ENCODE results near the gene INPP5J. TPM values are rescaled to one million over a fixed set of nuclear protein-coding genes. Genes with fewer than 3 reads are reported as not detected.

The INPP5J gene
- total and polyA plus RNA-seq, 2 of the 13 experiments (the other 11 are each of a cell fraction or from before 2014, with no cell fraction given), result 0.24 to 1.1 TPM

- TF ChIP-seq USF2 (IDR thresholded peaks at IDR 0.05; ENCODE audit: low read depth, low read length), result no peak
- TF ChIP-seq USF2 (CRISPR knock-in tag; IDR thresholded peaks at IDR 0.05; ENCODE audit: borderline replicate concordance), result no peak
- peak; percentile 76; the same call in 1 of the 2 replicates for TF ChIP-seq ZNF292 (CRISPR knock-in tag; IDR thresholded peaks at IDR 0.05; ENCODE audit: borderline replicate concordance, low read depth)
- peak; percentile 54 for TF ChIP-seq UBTF (CRISPR knock-in tag; IDR thresholded peaks at IDR 0.05)
Measured at GRCh38 chr22:31079095-31079642, 43.6 kb upstream of the INPP5J start (continued).

GRCh38 chr22:31080164-31080847 lies 42.5 kb upstream of the INPP5J start:
- H3K36me3 ChIP-seq (replicated peaks in 1 of 2; ENCODE audit: control insufficient read depth in 1 of 2, insufficient read depth in 2 of 2, low read length in 2 of 2), result peaks cover 2 to 6% of the 10 kb centered on the region in 2 experiments; a peak in 1 of 5 replicates
- POLR2A ChIA-PET, result interaction anchor here (0.5 to 6.5 kb wide), 19 partner anchors 9 to 266 kb away, joined by 3 to 113 read pairs (median 4); partner anchors contain the start of genes MORC2, PATZ1, SELENOM and TUG1
- BruUV-seq (replicated peaks), result TSS peak; percentile 92
- no peak for TF ChIP-seq ZBTB38 (CRISPR knock-in tag; IDR thresholded peaks at IDR 0.05)
- peak; percentile 5; the same call in 1 of the 2 replicates for TF ChIP-seq YEATS4 (CRISPR knock-in tag; IDR thresholded peaks at IDR 0.05; ENCODE audit: borderline replicate concordance)
- TF ChIP-seq NR0B2 (CRISPR knock-in tag; IDR thresholded peaks at IDR 0.05), result no peak
- no peak for TF ChIP-seq ZNF350 (CRISPR knock-in tag; IDR thresholded peaks at IDR 0.05; ENCODE audit: borderline replicate concordance, low read depth)
- TF ChIP-seq ZNF232 (CRISPR knock-in tag; IDR thresholded peaks at IDR 0.05; ENCODE audit: borderline replicate concordance), result peak; percentile 20; the same call in 1 of the 2 replicates
- TF ChIP-seq ZBTB1 (CRISPR knock-in tag; IDR thresholded peaks at IDR 0.05; ENCODE audit: borderline replicate concordance), result no peak
- TF ChIP-seq MEF2D (CRISPR knock-in tag; IDR thresholded peaks at IDR 0.05), result peak; percentile 72; the same call in 1 of the 2 replicates
- TF ChIP-seq KLF11 (CRISPR knock-in tag; IDR thresholded peaks at IDR 0.05), result no peak
- TF ChIP-seq ZFY (CRISPR knock-in tag; IDR thresholded peaks at IDR 0.05), result no peak

More at GRCh38 chr22:31080164-31080847, 42.5 kb upstream of the INPP5J start:
- 55% methylated on average over 4 of the region's 5 CpGs for WGBS (ENCODE audit: low lambda C conversion rate)
- Histone ChIP-seq H3K9me3 (ENCODE audit: low read length) (no peaks in the 10 kb centered on the region), H3K4me2 (ENCODE audit: low read depth, low read length) (peak overlapping the region; percentile 93), H3K4me1 (ENCODE audit: insufficient read depth, low read length) (peaks cover 47% of the 10 kb centered on the region), H3K4me3 (replicated peaks in 1 of 3; ENCODE audit: insufficient read depth in 1 of 3, low read depth in 2 of 3, low read length in 3 of 3) (peak overlapping the region; percentile 71 to 92 (median 89)), H3K9ac (ENCODE audit: insufficient read depth, low read depth, low read length) (peak overlapping the region; percentile 80), H2AFZ (ENCODE audit: low read length) (no peak overlapping the region), H3K27ac (ENCODE audit: extremely low read length, insufficient read depth, low read length) (peak overlapping the region; percentile 74), H3K27me3 (ENCODE audit: control insufficient read depth in 1 of 2, insufficient read depth in 2 of 2, low read length in 2 of 2) (no peaks in the 10 kb centered on the region; a peak in 1 of 5 replicates), H4K20me1 (ENCODE audit: insufficient read depth, low read length) (no peaks in the 10 kb centered on the region), H3K79me2 (ENCODE audit: insufficient read depth, low read length) (peaks cover 3% of the 10 kb centered on the region)
- ATAC-seq (no peak), DNase-seq (ENCODE audit: low spot score) (no peak), FAIRE-seq (no peak)
- in situ Hi-C loops (cut with HindIII; ENCODE audit: extremely low pct_ligation_motif_present, low pct_unique_long_range_greater_than_20kb) (loop anchor here (5.0 kb wide), 1 partner anchor 113 kb away; the partner anchor contains the start of genes MORC2 and TUG1), intact Hi-C loops (cut with micrococcal nuclease; ENCODE audit: unreplicated experiment) (loop anchor here (5.0 kb wide), 3 partner anchors 98 to 133 kb away; partner anchors contain the start of genes MORC2 and TUG1)
- CTCF ChIA-PET (ENCODE audit: low intra/inter-chr PET ratio, low total read pairs), result no interaction called here
